MM.1S (cell line): ENCODE measurements around the gene KCNIP1.

Experiments
- DNase-seq: peaks from one replicate; pipeline ENCODE4 v3.0.0-alpha.2; 2015
- H2AFZ ChIP-seq: fragments of 300-600 bp; sonication (generic); 2 replicates; pipeline ENCODE4 v1.6.0; 2016; ENCODE audit warnings: antibody characterized with exemption, low read length
- H3F3A ChIP-seq: fragments of 300-600 bp; sonication (generic); 2 replicates; pipeline ENCODE4 v1.6.1; 2016; ENCODE audit warnings: mild to moderate bottlenecking, antibody characterized with exemption, low read length, moderate library complexity, mixed read lengths; ENCODE audit not compliant: insufficient read depth
- H3K27ac ChIP-seq: fragments of 300-600 bp; sonication (generic); 2 replicates; pipeline ENCODE4 v1.5.1; 2016; ENCODE audit warnings: mild to moderate bottlenecking, low read length
- H3K27me3 ChIP-seq: fragments of 300-600 bp; sonication (generic); replicated peaks from 2 replicates; pipeline ENCODE4 v1.6.0; 2016; ENCODE audit warnings: low read length; ENCODE audit not compliant: insufficient read depth
- H3K36me3 ChIP-seq: fragments of 300-600 bp; sonication (generic); replicated peaks from 2 replicates; pipeline ENCODE4 v1.6.1; 2016; ENCODE audit warnings: mild to moderate bottlenecking, low read length, mixed read lengths; ENCODE audit not compliant: insufficient read depth
- H3K4me1 ChIP-seq: fragments of 300-600 bp; sonication (generic); 2 replicates; pipeline ENCODE4 v1.6.1; 2016; ENCODE audit warnings: low read length, mixed read lengths
- H3K4me2 ChIP-seq: fragments of 300-600 bp; sonication (generic); 2 replicates; pipeline ENCODE4 v1.6.0; 2016; ENCODE audit warnings: low read depth, low read length
- H3K4me3 ChIP-seq: fragments of 300-600 bp; sonication (generic); 2 replicates; pipeline ENCODE4 v1.5.1; 2016; ENCODE audit warnings: low read length, mixed read lengths
- H3K79me2 ChIP-seq: fragments of 300-600 bp; sonication (generic); 2 replicates; pipeline ENCODE4 v1.6.1; 2016; ENCODE audit warnings: mixed run types, low read length, mixed read lengths
- H3K9ac ChIP-seq: fragments of 300-600 bp; sonication (generic); 2 replicates; pipeline ENCODE4 v1.6.1; 2016; ENCODE audit warnings: low read length, mixed read lengths
- H3K9me2 ChIP-seq: fragments of 300-600 bp; sonication (generic); replicated peaks from 2 replicates; pipeline ENCODE4 v1.6.1; 2016; ENCODE audit warnings: mild to moderate bottlenecking, low read length, mixed read lengths; ENCODE audit not compliant: insufficient read depth
- H3K9me3 ChIP-seq: fragments of 300-600 bp; sonication (generic); replicated peaks from 2 replicates; pipeline ENCODE4 v1.6.1; 2016; ENCODE audit warnings: mild to moderate bottlenecking, low read length, mixed read lengths; ENCODE audit not compliant: insufficient read depth
- H4K20me1 ChIP-seq: fragments of 300-600 bp; sonication (generic); 2 replicates; pipeline ENCODE4 v1.6.1; 2016; ENCODE audit warnings: mild to moderate bottlenecking, low read length, moderate library complexity, mixed read lengths; ENCODE audit not compliant: insufficient read depth
- CTCF ChIP-seq: fragments of 300-600 bp; sonication (generic); IDR thresholded peaks from 2 replicates; pipeline ENCODE4 v1.5.1; 2016; ENCODE audit warnings: antibody characterized with exemption, low read length, mixed read lengths
- EZH2 ChIP-seq: fragments of 300-600 bp; sonication (generic); optimal IDR thresholded peaks from 2 replicates; pipeline ENCODE3; 2017; ENCODE audit warnings: low read depth, mild to moderate bottlenecking, antibody characterized with exemption, low read length, mixed read lengths
- EZH2phosphoT487 ChIP-seq: fragments of 300-600 bp; sonication (generic); IDR thresholded peaks from 2 replicates; pipeline ENCODE4 v1.6.1; 2018; ENCODE audit warnings: antibody characterized with exemption, low read length

The KCNIP1 gene

GRCh38 chr5:170501931-170502330 is 1.9 kb upstream of the KCNIP1 start:
- no peak for TF ChIP-seq CTCF
- no peak for TF ChIP-seq EZH2
- TF ChIP-seq EZH2phosphoT487, result no peak
- Histone ChIP-seq H2AFZ (no peak overlapping the region), H3K27me3 (no peaks in the 10 kb centered on the region), H3K27ac (no peak overlapping the region), H3K4me3 (no peak overlapping the region), H3K4me1 (no peaks in the 10 kb centered on the region), H3K9me3 (no peaks in the 10 kb centered on the region), H3F3A (no peaks in the 10 kb centered on the region), H3K4me2 (no peak overlapping the region), H3K9ac (no peak overlapping the region), H3K9me2 (no peaks in the 10 kb centered on the region), H4K20me1 (no peaks in the 10 kb centered on the region), H3K36me3 (no peaks in the 10 kb centered on the region), H3K79me2 (no peaks in the 10 kb centered on the region)
- no peak for DNase-seq

GRCh38 chr5:170504616-170505266 is 921 bp downstream of the KCNIP1 start:
- DNase-seq, result no peak
- H3K27ac ChIP-seq, result no peak overlapping the region
- no peak overlapping the region for H3K4me2 ChIP-seq
- H2AFZ ChIP-seq, result no peak overlapping the region
- no peaks in the 10 kb centered on the region for H3F3A ChIP-seq
- H3K9me2 ChIP-seq, result no peaks in the 10 kb centered on the region
- H3K4me1 ChIP-seq, result no peaks in the 10 kb centered on the region
- H3K9me3 ChIP-seq, result no peaks in the 10 kb centered on the region
- H4K20me1 ChIP-seq, result no peaks in the 10 kb centered on the region
- no peak overlapping the region for H3K4me3 ChIP-seq
- no peak for TF ChIP-seq EZH2phosphoT487
- H3K27me3 ChIP-seq, result no peaks in the 10 kb centered on the region
- no peaks in the 10 kb centered on the region for H3K36me3 ChIP-seq
- no peak overlapping the region for H3K9ac ChIP-seq
- no peaks in the 10 kb centered on the region for H3K79me2 ChIP-seq

- no peaks in the 10 kb centered on the region for H4K20me1 ChIP-seq
- no peak overlapping the region for H3K4me2 ChIP-seq
- H3K36me3 ChIP-seq, result no peaks in the 10 kb centered on the region
- H3K4me1 ChIP-seq, result no peaks in the 10 kb centered on the region
- H3K27me3 ChIP-seq, result no peaks in the 10 kb centered on the region
- no peak overlapping the region for H3K4me3 ChIP-seq
- no peaks in the 10 kb centered on the region for H3F3A ChIP-seq
- no peak overlapping the region for H3K27ac ChIP-seq
- DNase-seq, result no peak
- no peak overlapping the region for H3K9ac ChIP-seq
- H3K9me2 ChIP-seq, result no peaks in the 10 kb centered on the region
- TF ChIP-seq EZH2, result no peak
- TF ChIP-seq EZH2phosphoT487, result no peak
- TF ChIP-seq CTCF, result no peak
- no peaks in the 10 kb centered on the region for H3K79me2 ChIP-seq
- no peaks in the 10 kb centered on the region for H3K9me3 ChIP-seq
- no peak overlapping the region for H2AFZ ChIP-seq
These were observed 4.2 kb downstream of the KCNIP1 start for GRCh38 chr5:170508036-170508435.

- Histone ChIP-seq H3K27ac (no peak overlapping the region), H3F3A (no peaks in the 10 kb centered on the region), H3K4me1 (no peaks in the 10 kb centered on the region), H3K9ac (no peak overlapping the region), H3K79me2 (no peaks in the 10 kb centered on the region), H3K4me3 (no peak overlapping the region), H4K20me1 (no peaks in the 10 kb centered on the region), H3K9me2 (no peaks in the 10 kb centered on the region), H3K27me3 (no peaks in the 10 kb centered on the region), H3K36me3 (no peaks in the 10 kb centered on the region), H3K4me2 (no peak overlapping the region), H3K9me3 (no peaks in the 10 kb centered on the region), H2AFZ (no peak overlapping the region)
- DNase-seq, result no peak
- TF ChIP-seq CTCF, result no peak
- no peak for TF ChIP-seq EZH2
- no peak for TF ChIP-seq EZH2phosphoT487
These were observed 5.0 kb downstream of the KCNIP1 start for GRCh38 chr5:170508660-170509347.
